Kidney glomerular epithelial cell (primary cell): ENCODE measurements around the gene SFTPA2.
A peak's percentile ranks its signal among the peaks of the same experiment; 100 is the strongest.
"Not testable (repeated sequence)": the region's sequence is repeated elsewhere in the genome, so short reads cannot be mapped to it uniquely, and the experiment has no call there.

Experiments used
- DNase-seq: peaks from one replicate; lab custom pipeline; 2025; lab: John Stamatoyannopoulos, UW

Gene SFTPA2

GRCh38 chr10:79560160-79560709, at the start of gene SFTPA2:
SFTPA2 (minus strand) TSS chr10:79560407; CDS start chr10:79559483, 924 bp downstream.
- DNase-seq = no peak

- DNase-seq = no peak
Observed at GRCh38 chr10:79608505-79609375, 48.5 kb upstream of the SFTPA2 start.

GRCh38 chr10:79605308-79605707, 45.1 kb upstream of the SFTPA2 start:
- DNase-seq = no peak

GRCh38 chr10:79604294-79604693, 44.1 kb upstream of the SFTPA2 start:
- no peak for DNase-seq

GRCh38 chr10:79602953-79603352, 42.7 kb upstream of the SFTPA2 start:
- no peak for DNase-seq

GRCh38 chr10:79601939-79602338, 41.7 kb upstream of the SFTPA2 start:
- DNase-seq = no peak

GRCh38 chr10:79599644-79600043, 39.4 kb upstream of the SFTPA2 start:
- not testable (repeated sequence) for DNase-seq

- no peak for DNase-seq
Observed at GRCh38 chr10:79595510-79595909, 35.3 kb upstream of the SFTPA2 start.

- DNase-seq = not testable (repeated sequence)
Observed at GRCh38 chr10:79594565-79594964, 34.4 kb upstream of the SFTPA2 start.

GRCh38 chr10:79593377-79593776, 33.2 kb upstream of the SFTPA2 start:
- DNase-seq = no peak

GRCh38 chr10:79588800-79589199, 28.6 kb upstream of the SFTPA2 start:
- no peak for DNase-seq

GRCh38 chr10:79586933-79587332, 26.7 kb upstream of the SFTPA2 start:
- no peak for DNase-seq

GRCh38 chr10:79585870-79586527, 25.8 kb upstream of the SFTPA2 start:
- DNase-seq = no peak

- no peak for DNase-seq
Observed at GRCh38 chr10:79583488-79584024, 23.3 kb upstream of the SFTPA2 start.

- DNase-seq = not testable (repeated sequence)
Observed at GRCh38 chr10:79582954-79583353, 22.7 kb upstream of the SFTPA2 start.

- no peak for DNase-seq
Observed at GRCh38 chr10:79582096-79582495, 21.9 kb upstream of the SFTPA2 start.

- DNase-seq = no peak
Observed at GRCh38 chr10:79581044-79581443, 20.8 kb upstream of the SFTPA2 start.

- no peak for DNase-seq
Observed at GRCh38 chr10:79579361-79579760, 19.2 kb upstream of the SFTPA2 start.

- DNase-seq = not testable (repeated sequence)
Observed at GRCh38 chr10:79570624-79571023, 10.4 kb upstream of the SFTPA2 start.

- no peak for DNase-seq
Observed at GRCh38 chr10:79563426-79563825, 3.2 kb upstream of the SFTPA2 start.

- DNase-seq = peak; percentile 15
Observed at GRCh38 chr10:79562135-79562756, 2.0 kb upstream of the SFTPA2 start.

- DNase-seq = no peak
Observed at GRCh38 chr10:79561257-79561656, 1.1 kb upstream of the SFTPA2 start.
